ENCODE results near the gene SH3PXD2A. TPM values are rescaled to one million over a fixed set of nuclear protein-coding genes. Genes with fewer than 3 reads are reported as not detected.

Gene SH3PXD2A
- total RNA-seq, 4 donors from 2014 or later: 35.0 to 54.8 (median 45.4) TPM

DNA sequence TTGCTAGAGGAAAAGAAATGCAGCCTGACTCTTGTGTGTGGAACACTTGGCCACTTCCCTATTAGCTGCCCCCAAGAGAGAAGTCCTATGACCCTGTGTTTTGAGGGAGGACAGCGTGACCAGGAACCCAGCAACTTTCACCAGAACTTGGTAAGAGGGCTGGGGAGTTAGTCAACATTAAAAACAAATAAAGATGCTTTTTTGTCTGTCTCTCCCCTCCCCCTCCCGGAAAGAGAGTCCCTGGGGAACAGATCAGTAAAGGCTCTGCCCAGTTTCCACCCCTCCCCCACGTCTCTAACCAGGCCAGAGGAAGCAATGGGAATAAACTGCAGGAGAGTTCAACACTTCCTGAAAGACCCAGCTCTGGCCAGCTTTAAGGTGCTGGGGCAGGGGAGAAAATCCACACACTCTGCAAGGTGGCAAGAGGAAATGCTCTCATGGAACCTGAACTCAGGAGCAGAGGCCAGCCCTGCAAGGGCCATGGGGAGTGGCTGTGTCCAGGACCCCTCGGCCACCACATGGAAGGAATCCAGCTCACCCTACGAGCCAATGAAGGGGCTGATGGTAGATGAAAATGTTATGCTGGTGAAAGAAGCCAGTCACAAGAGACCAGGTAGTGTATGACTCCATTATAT is 21.5 kb downstream of the SH3PXD2A start:
- intact Hi-C loops (cut with DNase I; ENCODE audit: low total_unique reads): no loop called here
- peak; percentile 63 to 88 for DNase-seq (ENCODE audit: low spot score in 2 of 2)
- TF ChIP-seq CTCF (IDR thresholded peaks at IDR 0.05) (no peak), POLR2A (IDR thresholded peaks at IDR 0.05) (no peak)
- 50 to 60% methylated on average over 5 of the region's 5 CpGs for WGBS, 2 donors
- no peak overlapping the region for H3K4me3 ChIP-seq (ENCODE audit: low read depth, poor library complexity, severe bottlenecking)

DNA sequence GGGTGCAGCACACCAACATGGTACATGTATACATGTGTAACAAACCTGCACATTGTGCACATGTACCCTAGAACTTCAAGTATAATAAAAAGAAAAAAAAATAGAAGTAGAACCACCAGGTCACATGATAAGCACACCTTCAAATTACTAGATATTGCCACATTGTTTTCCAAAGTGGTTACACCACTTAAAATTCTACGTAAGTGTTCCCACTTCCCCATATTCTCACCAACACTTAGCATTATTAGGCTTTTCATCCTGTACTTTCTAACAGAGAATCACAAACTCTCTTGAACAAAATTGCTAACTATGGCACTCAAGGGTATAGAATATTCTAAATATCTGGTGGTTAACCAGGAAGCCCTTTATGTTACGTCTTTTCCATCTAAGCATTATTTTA is 22.6 kb downstream of the SH3PXD2A start:
- 93 to 95% methylated on average over 2 of the region's 2 CpGs for whole genome bisulfite sequencing, 2 donors
- no peak for DNase-seq (ENCODE audit: low spot score in 2 of 2)
- H3K4me3 ChIP-seq (ENCODE audit: low read depth, poor library complexity, severe bottlenecking): no peak overlapping the region
- no peak for TF ChIP-seq CTCF (IDR thresholded peaks at IDR 0.05)
- TF ChIP-seq POLR2A (IDR thresholded peaks at IDR 0.05): no peak
- intact Hi-C loops (cut with DNase I; ENCODE audit: low total_unique reads): no loop called here

- no peak for TF ChIP-seq POLR2A (IDR thresholded peaks at IDR 0.05)
- no peak for TF ChIP-seq CTCF (IDR thresholded peaks at IDR 0.05)
- 62 to 64% methylated on average over 5 of the region's 5 CpGs for WGBS, 2 donors
- no peak overlapping the region for H3K4me3 ChIP-seq (ENCODE audit: low read depth, poor library complexity, severe bottlenecking)
- intact Hi-C loops (cut with DNase I; ENCODE audit: low total_unique reads): no loop called here
- no peak for DNase-seq (ENCODE audit: low spot score in 2 of 2)
Observed at GRCh38 chr10:103829838-103830465, 25.4 kb downstream of the SH3PXD2A start.

DNA sequence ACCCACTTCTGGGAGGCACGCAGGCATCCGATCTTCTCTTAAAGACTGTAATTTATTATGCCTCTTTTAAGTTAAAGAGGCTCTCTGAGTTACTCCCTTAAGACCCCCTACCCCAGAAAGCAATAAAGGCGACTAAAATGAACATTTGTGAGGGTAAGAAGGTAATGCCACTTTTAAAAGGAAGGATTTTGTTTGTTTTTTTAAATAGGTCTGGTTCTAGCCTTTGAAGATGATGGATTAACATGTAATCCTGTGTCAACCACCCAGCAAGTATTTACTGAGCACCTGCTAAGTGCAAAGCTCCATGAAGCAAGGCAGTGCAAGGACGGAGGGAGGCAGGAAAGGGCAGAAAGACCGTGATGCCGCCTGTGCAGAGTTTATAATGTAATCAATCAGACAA is 26.1 kb downstream of the SH3PXD2A start:
- no peak for DNase-seq (ENCODE audit: low spot score in 2 of 2)
- no peak overlapping the region for H3K4me3 ChIP-seq (ENCODE audit: low read depth, poor library complexity, severe bottlenecking)
- intact Hi-C loops (cut with DNase I; ENCODE audit: low total_unique reads): no loop called here
- TF ChIP-seq POLR2A (IDR thresholded peaks at IDR 0.05) (no peak), CTCF (IDR thresholded peaks at IDR 0.05) (no peak)
- 80 to 81% methylated on average over 6 of the region's 6 CpGs for WGBS, 2 donors

- intact Hi-C loops (cut with DNase I; ENCODE audit: low total_unique reads): no loop called here
- no peak overlapping the region for H3K4me3 ChIP-seq (ENCODE audit: low read depth, poor library complexity, severe bottlenecking)
- 76 to 77% methylated on average over 7 of the region's 7 CpGs for WGBS, 2 donors
- no peak for DNase-seq (ENCODE audit: low spot score in 2 of 2)
- TF ChIP-seq CTCF (IDR thresholded peaks at IDR 0.05) (no peak), POLR2A (IDR thresholded peaks at IDR 0.05) (no peak)
Observed at GRCh38 chr10:103828587-103829197, 26.7 kb downstream of the SH3PXD2A start.
